GM23338 (cell line): ENCODE results near the gene CD99L2. TPM values are rescaled to one million over a fixed set of nuclear protein-coding genes. Genes with fewer than 3 reads are reported as not detected.

Source experiments
- ATAC-seq: fragments of 200-7000 bp; cut with Tn5 transposase; 3 replicates; pipeline ENCODE4 v1.9.1; 2020
- DNase-seq: peaks from one replicate; pipeline ENCODE4 v3.0.0-alpha.2; 2015; ENCODE audit warnings: low spot score
- H2AFZ ChIP-seq: fragments of 200-600 bp; sonication (generic); 2 replicates; pipeline ENCODE4 v1.8.0; 2016; ENCODE audit warnings: antibody characterized with exemption, mild to moderate bottlenecking, moderate library complexity
- H3F3A ChIP-seq: fragments of 200-600 bp; sonication (generic); replicated peaks from 2 replicates; pipeline ENCODE4 v1.8.0; 2017; ENCODE audit warnings: antibody characterized with exemption, mixed run types, low read depth
- H3K27ac ChIP-seq: fragments of 200-600 bp; sonication (generic); 2 replicates; pipeline ENCODE4 v1.6.1; 2016; ENCODE audit warnings: low read depth
- H3K27me3 ChIP-seq: fragments of 200-600 bp; sonication (generic); 2 replicates; pipeline ENCODE4 v1.8.0; 2016; ENCODE audit warnings: mild to moderate bottlenecking, mixed run types, moderate library complexity; ENCODE audit not compliant: insufficient read depth
- H3K36me3 ChIP-seq: fragments of 200-600 bp; sonication (generic); 2 replicates; pipeline ENCODE4 v1.8.0; 2016; ENCODE audit warnings: mild to moderate bottlenecking; ENCODE audit not compliant: insufficient read depth
- H3K4me1 ChIP-seq: fragments of 200-600 bp; sonication (generic); 2 replicates; pipeline ENCODE4 v1.8.0; 2016; ENCODE audit warnings: mild to moderate bottlenecking, moderate library complexity; ENCODE audit not compliant: insufficient read depth
- H3K4me2 ChIP-seq: fragments of 200-600 bp; sonication (generic); 2 replicates; pipeline ENCODE4 v1.7.1; 2017; ENCODE audit warnings: mixed run types
- H3K4me3 ChIP-seq: fragments of 200-600 bp; sonication (generic); 2 replicates; pipeline ENCODE4 v1.6.1; 2016; ENCODE audit warnings: mixed run types
- H3K79me2 ChIP-seq: fragments of 200-600 bp; sonication (generic); replicated peaks from 2 replicates; pipeline ENCODE4 v1.8.0; 2017; ENCODE audit warnings: mild to moderate bottlenecking; ENCODE audit not compliant: insufficient read depth
- H3K9me2 ChIP-seq: fragments of 200-600 bp; sonication (generic); 2 replicates; pipeline ENCODE4 v1.8.0; 2017; ENCODE audit not compliant: insufficient read depth
- H4K20me1 ChIP-seq: fragments of 200-600 bp; sonication (generic); replicated peaks from 2 replicates; pipeline ENCODE4 v1.8.0; 2017; ENCODE audit warnings: mild to moderate bottlenecking; ENCODE audit not compliant: insufficient read depth
- H3K27ac Mint-ChIP-seq: 2 replicates; pipeline ENCODE4 v1.8.0; 2020; ENCODE audit warnings: inconsistent platforms, mild to moderate bottlenecking, moderate library complexity, mixed read lengths
- H3K27me3 Mint-ChIP-seq: 3 replicates; pipeline ENCODE4 v1.8.0; 2022; ENCODE audit warnings: low read depth, mild to moderate bottlenecking, moderate library complexity, mixed read lengths, inconsistent platforms; ENCODE audit not compliant: insufficient read depth, poor library complexity
- H3K36me3 Mint-ChIP-seq: 3 replicates; pipeline ENCODE4 v1.8.0; 2021; ENCODE audit warnings: low read depth, mild to moderate bottlenecking, inconsistent platforms, moderate library complexity, mixed read lengths
- H3K4me1 Mint-ChIP-seq: 3 replicates; pipeline ENCODE4 v1.8.0; 2020; ENCODE audit warnings: mild to moderate bottlenecking, inconsistent platforms, mixed read lengths
- H3K4me3 Mint-ChIP-seq: 3 replicates; pipeline ENCODE4 v1.8.0; 2021; ENCODE audit warnings: moderate library complexity, mild to moderate bottlenecking, inconsistent platforms, mixed read lengths
- H3K9me3 Mint-ChIP-seq: 3 replicates; pipeline ENCODE4 v1.8.0; 2020; ENCODE audit warnings: moderate library complexity, mild to moderate bottlenecking, inconsistent platforms, mixed read lengths
- CREB1 ChIP-seq: fragments of 250-450 bp; sonication (Bioruptor Pico); IDR thresholded peaks from 2 replicates; pipeline ENCODE4 v1.5.0; 2020; ENCODE audit warnings: low read depth, mild to moderate bottlenecking, moderate library complexity
- EZH2 ChIP-seq: fragments of 200-600 bp; sonication (generic); IDR thresholded peaks from one replicate; pipeline ENCODE4 v1.8.0; 2017; ENCODE audit warnings: antibody characterized with exemption, mild to moderate bottlenecking, low read depth; ENCODE audit not compliant: unreplicated experiment
- JUNB ChIP-seq: IDR thresholded peaks from one replicate; pipeline ENCODE4 v1.6.1; 2016; ENCODE audit warnings: antibody characterized with exemption; ENCODE audit not compliant: unreplicated experiment
- POLR2AphosphoS5 ChIP-seq: IDR thresholded peaks from 2 replicates; pipeline ENCODE4 v1.6.1; 2016; ENCODE audit warnings: antibody characterized with exemption, low read depth
- REST ChIP-seq: IDR thresholded peaks from one replicate; pipeline ENCODE4 v1.6.1; 2018; ENCODE audit warnings: antibody characterized with exemption; ENCODE audit not compliant: unreplicated experiment
- ZNF331 ChIP-seq: fragments of 250-450 bp; sonication (Bioruptor Pico); IDR thresholded peaks from 2 replicates; pipeline ENCODE4 v1.5.0; 2020; ENCODE audit warnings: low read depth, mild to moderate bottlenecking, moderate library complexity
- polyA plus RNA-seq: library from polyadenylated mRNA; unstranded; fragments of >200 nt; fragmentation: Nextera tagmentation; extraction: Ambion mirVana; gene quantifications from 2 replicates; pipeline ENCODE4 v1.2.1, GENCODE V29; 2016
- total RNA-seq: library from RNA; depleted of rRNA; stranded (reverse); fragments of >200 nt; shearing (Covaris generic); gene quantifications from 2 replicates; pipeline ENCODE4 v1.2.3, GENCODE V29; 2014
- TF ChIP-seq, protein P1 (sequence below): fragments of 250-450 bp; sonication (Bioruptor Pico); IDR thresholded peaks from 2 replicates; pipeline ENCODE4 v1.5.0; 2020; ENCODE audit warnings: mild to moderate bottlenecking, moderate library complexity

Gene CD99L2
- total and polyA plus RNA-seq, 2 experiments from 2014 or later, result 2.6 to 6.4 TPM

GRCh38 chrX:150940844-150941495, 42.5 kb upstream of the CD99L2 start:
- H3K27me3 ChIP-seq, result no peaks in the 10 kb centered on the region
- no peaks in the 10 kb centered on the region for H4K20me1 ChIP-seq
- no peak overlapping the region for H3K4me2 ChIP-seq
- DNase-seq (no peak), ATAC-seq (no peak)
- H3K9me2 ChIP-seq, result no peaks in the 10 kb centered on the region
- no peak overlapping the region for H3K27ac ChIP-seq
- Mint-ChIP-seq H3K36me3 (0 out of 3 replicates have a peak, but pooled peaks cover 3% of the 10 kb centered on the region), H3K9me3 (peaks cover 8% of the 10 kb centered on the region), H3K27me3 (peaks cover 6% of the 10 kb centered on the region), H3K4me1 (peaks cover 26% of the 10 kb centered on the region), H3K27ac (no peak overlapping the region), H3K4me3 (no peak overlapping the region)
- H3K4me1 ChIP-seq, result no peaks in the 10 kb centered on the region
- no peaks in the 10 kb centered on the region for H3F3A ChIP-seq
- no peak overlapping the region for H2AFZ ChIP-seq
- H3K36me3 ChIP-seq, result no peaks in the 10 kb centered on the region
- H3K79me2 ChIP-seq, result no peaks in the 10 kb centered on the region
- no peak overlapping the region for H3K4me3 ChIP-seq
- TF ChIP-seq POLR2AphosphoS5 (no peak), CREB1 (no peak), ZNF331 (CRISPR knock-in tag) (no peak), REST (no peak), JUNB (no peak), EZH2 (no peak)
- TF ChIP-seq, protein P1, sequence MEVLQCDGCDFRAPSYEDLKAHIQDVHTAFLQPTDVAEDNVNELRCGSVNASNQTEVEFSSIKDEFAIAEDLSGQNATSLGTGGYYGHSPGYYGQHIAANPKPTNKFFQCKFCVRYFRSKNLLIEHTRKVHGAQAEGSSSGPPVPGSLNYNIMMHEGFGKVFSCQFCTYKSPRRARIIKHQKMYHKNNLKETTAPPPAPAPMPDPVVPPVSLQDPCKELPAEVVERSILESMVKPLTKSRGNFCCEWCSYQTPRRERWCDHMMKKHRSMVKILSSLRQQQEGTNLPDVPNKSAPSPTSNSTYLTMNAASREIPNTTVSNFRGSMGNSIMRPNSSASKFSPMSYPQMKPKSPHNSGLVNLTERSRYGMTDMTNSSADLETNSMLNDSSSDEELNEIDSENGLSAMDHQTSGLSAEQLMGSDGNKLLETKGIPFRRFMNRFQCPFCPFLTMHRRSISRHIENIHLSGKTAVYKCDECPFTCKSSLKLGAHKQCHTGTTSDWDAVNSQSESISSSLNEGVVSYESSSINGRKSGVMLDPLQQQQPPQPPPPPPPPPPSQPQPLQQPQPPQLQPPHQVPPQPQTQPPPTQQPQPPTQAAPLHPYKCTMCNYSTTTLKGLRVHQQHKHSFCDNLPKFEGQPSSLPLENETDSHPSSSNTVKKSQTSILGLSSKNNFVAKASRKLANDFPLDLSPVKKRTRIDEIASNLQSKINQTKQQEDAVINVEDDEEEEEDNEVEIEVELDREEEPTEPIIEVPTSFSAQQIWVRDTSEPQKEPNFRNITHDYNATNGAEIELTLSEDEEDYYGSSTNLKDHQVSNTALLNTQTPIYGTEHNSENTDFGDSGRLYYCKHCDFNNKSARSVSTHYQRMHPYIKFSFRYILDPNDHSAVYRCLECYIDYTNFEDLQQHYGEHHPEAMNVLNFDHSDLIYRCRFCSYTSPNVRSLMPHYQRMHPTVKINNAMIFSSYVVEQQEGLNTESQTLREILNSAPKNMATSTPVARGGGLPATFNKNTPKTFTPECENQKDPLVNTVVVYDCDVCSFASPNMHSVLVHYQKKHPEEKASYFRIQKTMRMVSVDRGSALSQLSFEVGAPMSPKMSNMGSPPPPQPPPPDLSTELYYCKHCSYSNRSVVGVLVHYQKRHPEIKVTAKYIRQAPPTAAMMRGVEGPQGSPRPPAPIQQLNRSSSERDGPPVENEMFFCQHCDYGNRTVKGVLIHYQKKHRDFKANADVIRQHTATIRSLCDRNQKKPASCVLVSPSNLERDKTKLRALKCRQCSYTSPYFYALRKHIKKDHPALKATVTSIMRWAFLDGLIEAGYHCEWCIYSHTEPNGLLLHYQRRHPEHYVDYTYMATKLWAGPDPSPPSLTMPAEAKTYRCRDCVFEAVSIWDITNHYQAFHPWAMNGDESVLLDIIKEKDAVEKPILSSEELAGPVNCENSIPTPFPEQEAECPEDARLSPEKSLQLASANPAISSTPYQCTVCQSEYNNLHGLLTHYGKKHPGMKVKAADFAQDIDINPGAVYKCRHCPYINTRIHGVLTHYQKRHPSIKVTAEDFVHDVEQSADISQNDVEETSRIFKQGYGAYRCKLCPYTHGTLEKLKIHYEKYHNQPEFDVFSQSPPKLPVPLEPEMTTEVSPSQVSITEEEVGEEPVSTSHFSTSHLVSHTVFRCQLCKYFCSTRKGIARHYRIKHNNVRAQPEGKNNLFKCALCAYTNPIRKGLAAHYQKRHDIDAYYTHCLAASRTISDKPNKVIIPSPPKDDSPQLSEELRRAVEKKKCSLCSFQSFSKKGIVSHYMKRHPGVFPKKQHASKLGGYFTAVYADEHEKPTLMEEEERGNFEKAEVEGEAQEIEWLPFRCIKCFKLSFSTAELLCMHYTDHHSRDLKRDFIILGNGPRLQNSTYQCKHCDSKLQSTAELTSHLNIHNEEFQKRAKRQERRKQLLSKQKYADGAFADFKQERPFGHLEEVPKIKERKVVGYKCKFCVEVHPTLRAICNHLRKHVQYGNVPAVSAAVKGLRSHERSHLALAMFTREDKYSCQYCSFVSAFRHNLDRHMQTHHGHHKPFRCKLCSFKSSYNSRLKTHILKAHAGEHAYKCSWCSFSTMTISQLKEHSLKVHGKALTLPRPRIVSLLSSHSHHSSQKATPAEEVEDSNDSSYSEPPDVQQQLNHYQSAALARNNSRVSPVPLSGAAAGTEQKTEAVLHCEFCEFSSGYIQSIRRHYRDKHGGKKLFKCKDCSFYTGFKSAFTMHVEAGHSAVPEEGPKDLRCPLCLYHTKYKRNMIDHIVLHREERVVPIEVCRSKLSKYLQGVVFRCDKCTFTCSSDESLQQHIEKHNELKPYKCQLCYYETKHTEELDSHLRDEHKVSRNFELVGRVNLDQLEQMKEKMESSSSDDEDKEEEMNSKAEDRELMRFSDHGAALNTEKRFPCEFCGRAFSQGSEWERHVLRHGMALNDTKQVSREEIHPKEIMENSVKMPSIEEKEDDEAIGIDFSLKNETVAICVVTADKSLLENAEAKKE (CRISPR knock-in tag), result no peak
